GM12865 (cell line): ENCODE measurements around the gene CCDC167.

Source experiments
- DNase-seq: peaks from one replicate; pipeline ENCODE4 v3.0.0; 2010; ENCODE audit warnings: low read depth
- H3K4me3 ChIP-seq: 2 replicates; pipeline ENCODE4 v1.5.1; 2011; ENCODE audit warnings: mild to moderate bottlenecking, low read depth, low read length, control low read depth
- CTCF ChIP-seq: IDR thresholded peaks from 2 replicates; pipeline ENCODE4 v1.5.1; 2011; ENCODE audit warnings: low read length, control low read depth, low read depth, inconsistent platforms; ENCODE audit not compliant: insufficient read depth; ENCODE audit errors: missing control alignments

The CCDC167 gene

GRCh38 chr6:37531026-37531425, 31.3 kb upstream of the CCDC167 start:
- no peak for DNase-seq
- TF ChIP-seq CTCF = no peak
- H3K4me3 ChIP-seq = no peak overlapping the region

GRCh38 chr6:37530297-37530696, 30.6 kb upstream of the CCDC167 start:
- no peak for TF ChIP-seq CTCF
- H3K4me3 ChIP-seq = no peak overlapping the region
- no peak for DNase-seq

GRCh38 chr6:37528541-37528940, 28.8 kb upstream of the CCDC167 start:
- DNase-seq = no peak
- no peak for TF ChIP-seq CTCF
- H3K4me3 ChIP-seq = no peak overlapping the region

GRCh38 chr6:37525460-37526357, 26.0 kb upstream of the CCDC167 start:
- TF ChIP-seq CTCF = no peak
- DNase-seq = no peak

GRCh38 chr6:37524970-37525318, 25.3 kb upstream of the CCDC167 start:
- no peak for TF ChIP-seq CTCF
- no peak for DNase-seq
- no peak overlapping the region for H3K4me3 ChIP-seq

More at GRCh38 chr6:37525460-37526357, 26.0 kb upstream of the CCDC167 start:
- no peak overlapping the region for H3K4me3 ChIP-seq

GRCh38 chr6:37524025-37524969, 24.6 kb upstream of the CCDC167 start:
- no peak overlapping the region for H3K4me3 ChIP-seq
- DNase-seq = no peak
- no peak for TF ChIP-seq CTCF
